Panc1 (cell line): Measurements from ENCODE around the gene AHR. TPM values are rescaled to one million over a fixed set of nuclear protein-coding genes. Genes with fewer than 3 reads are reported as not detected.

ENCODE experiments used
- ATAC-seq: fragments of 200-7000 bp; cut with Tn5 transposase; 2 replicates; pipeline ENCODE4 v1.9.1; 2020; ENCODE audit warnings: mild to moderate bottlenecking, moderate library complexity
- BruUV-seq: library from RNA; stranded (reverse); fragments of 400-500 nt; replicated peaks from 2 replicates; lab custom pipeline; 2021; lab: Mats Ljungman, UMichigan
- CTCF ChIA-PET: fragments of 300-600 bp; sonication (Branson Sonifier 250); formaldehyde crosslinking; loops from one replicate; lab custom pipeline; 2022; ENCODE audit warnings: antibody characterized with exemption; lab: Charles Lee
- POLR2A ChIA-PET: fragments of 300-600 bp; sonication (Branson Sonifier 250); formaldehyde crosslinking; loops from one replicate; lab custom pipeline; 2022; ENCODE audit warnings: antibody characterized with exemption; lab: Charles Lee
- DNase-seq: peaks from one replicate; pipeline ENCODE4 v3.0.0-alpha.2; 2010; ENCODE audit warnings: low read depth, low spot score
- H3K27ac ChIP-seq: 2 replicates; pipeline ENCODE4 v1.5.1; 2011; ENCODE audit warnings: mild to moderate bottlenecking, low read length, inconsistent platforms
- H3K27me3 ChIP-seq: fragments of 200-500 bp; sonication (Bioruptor generic); 2 replicates; pipeline ENCODE4 v1.6.0; 2014; ENCODE audit warnings: low read length, inconsistent platforms; ENCODE audit not compliant: control insufficient read depth, insufficient read depth
- H3K36me3 ChIP-seq: fragments of 200-500 bp; sonication (Bioruptor generic); 2 replicates; pipeline ENCODE4 v1.5.1; 2014; ENCODE audit warnings: inconsistent platforms, mild to moderate bottlenecking, low read length, moderate library complexity; ENCODE audit not compliant: control insufficient read depth, insufficient read depth
- H3K4me1 ChIP-seq: 2 replicates; pipeline ENCODE4 v1.5.1; 2011; ENCODE audit warnings: inconsistent platforms, mild to moderate bottlenecking, low read length, moderate library complexity; ENCODE audit not compliant: control insufficient read depth, insufficient read depth
- H3K4me3 ChIP-seq, 2 experiments: 2 replicates each; pipeline ENCODE4 v1.5.1; 2011 to 2012; ENCODE audit warnings: low read depth in 2 of 2, low read length in 2 of 2, mild to moderate bottlenecking in 2 of 2, inconsistent platforms in 1 of 2, moderate library complexity in 1 of 2
- H3K9me3 ChIP-seq: fragments of 200-500 bp; sonication (Bioruptor generic); 2 replicates; pipeline ENCODE4 v1.5.1; 2014; ENCODE audit warnings: low read depth, mild to moderate bottlenecking, inconsistent platforms, low read length, moderate library complexity; ENCODE audit not compliant: control insufficient read depth, insufficient read depth
- POLR2AphosphoS5 ChIP-seq: IDR thresholded peaks from 2 replicates; pipeline ENCODE4 v1.6.1; 2012; ENCODE audit warnings: mild to moderate bottlenecking, low read depth, low read length, moderate library complexity
- REST ChIP-seq, 2 experiments: IDR thresholded peaks; 2 replicates each; pipeline ENCODE4 v1.6.1; 2011 to 2012; ENCODE audit warnings: low read depth in 2 of 2, control low read depth in 1 of 2, low read length in 1 of 2, mild to moderate bottlenecking in 1 of 2, moderate library complexity in 1 of 2; ENCODE audit not compliant: insufficient read depth in 1 of 2
- SIN3A ChIP-seq: IDR thresholded peaks from 2 replicates; pipeline ENCODE4 v1.6.1; 2012; ENCODE audit warnings: low read depth, mild to moderate bottlenecking, low read length, moderate library complexity, borderline replicate concordance; ENCODE audit not compliant: insufficient read depth
- TCF7L2 ChIP-seq: IDR thresholded peaks from 2 replicates; pipeline ENCODE4 v1.6.1; 2011; ENCODE audit warnings: mild to moderate bottlenecking, low read depth, low read length, inconsistent platforms
- in situ Hi-C: cut with HindIII; loops from 2 replicates; pipeline ENCODE4 v1.10.0; 2016; ENCODE audit warnings: low sequenced_read_pairs, low pct_unique_long_range_greater_than_20kb
- intact Hi-C: fragments of 100-400 bp; cut with micrococcal nuclease; formaldehyde crosslinking; loops from one replicate; pipeline ENCODE4 v1.10.0; 2022; ENCODE audit not compliant: unreplicated experiment
- total RNA-seq: library from RNA; stranded (reverse); gene quantifications from one replicate; pipeline ENCODE4 v1.2.1, GENCODE V29; 2021; ENCODE audit not compliant: unreplicated experiment
- TF ChIP-seq, protein P1 (sequence below): fragments of 450-650 bp; IDR thresholded peaks from 2 replicates; pipeline ENCODE4 v1.5.1; 2017; ENCODE audit warnings: mild to moderate bottlenecking

AHR gene
- total RNA-seq, 1 experiment from 2014 or later: 36.6 TPM

DNA sequence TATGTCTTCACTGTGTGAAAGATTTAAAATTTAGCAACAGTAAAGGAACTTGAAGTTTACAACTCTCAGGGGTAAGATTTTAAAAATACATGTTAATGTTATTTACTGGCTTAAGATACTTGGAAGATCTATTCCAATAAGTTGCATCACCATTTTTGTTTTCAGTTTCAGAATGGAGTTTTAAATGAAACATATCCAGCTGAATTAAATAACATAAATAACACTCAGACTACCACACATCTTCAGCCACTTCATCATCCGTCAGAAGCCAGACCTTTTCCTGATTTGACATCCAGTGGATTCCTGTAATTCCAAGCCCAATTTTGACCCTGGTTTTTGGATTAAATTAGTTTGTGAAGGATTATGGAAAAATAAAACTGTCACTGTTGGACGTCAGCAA, 44.3 kb downstream of the AHR start:
- intact Hi-C loops (no loop called here), in situ Hi-C loops (no loop called here)
- BruUV-seq: TSS peak; percentile 29
- Histone ChIP-seq H3K9me3 (no peaks in the 10 kb centered on the region), H3K27me3 (no peaks in the 10 kb centered on the region), H3K27ac (no peak overlapping the region), H3K4me3 (no peak overlapping the region), H3K36me3 (peaks cover 2% of the 10 kb centered on the region; the same call in 1 of the 2 replicates), H3K4me1 (no peaks in the 10 kb centered on the region)
- no peak for ATAC-seq
- no peak for DNase-seq
- no peak for TF ChIP-seq REST (IDR thresholded peaks at IDR 0.05; ENCODE audit: insufficient read depth in 1 of 2, low read depth in 2 of 2, low read length in 1 of 2)
- TF ChIP-seq TCF7L2: no peak
- TF ChIP-seq SIN3A: no peak
- no peak for TF ChIP-seq POLR2AphosphoS5
- TF ChIP-seq, protein P1, sequence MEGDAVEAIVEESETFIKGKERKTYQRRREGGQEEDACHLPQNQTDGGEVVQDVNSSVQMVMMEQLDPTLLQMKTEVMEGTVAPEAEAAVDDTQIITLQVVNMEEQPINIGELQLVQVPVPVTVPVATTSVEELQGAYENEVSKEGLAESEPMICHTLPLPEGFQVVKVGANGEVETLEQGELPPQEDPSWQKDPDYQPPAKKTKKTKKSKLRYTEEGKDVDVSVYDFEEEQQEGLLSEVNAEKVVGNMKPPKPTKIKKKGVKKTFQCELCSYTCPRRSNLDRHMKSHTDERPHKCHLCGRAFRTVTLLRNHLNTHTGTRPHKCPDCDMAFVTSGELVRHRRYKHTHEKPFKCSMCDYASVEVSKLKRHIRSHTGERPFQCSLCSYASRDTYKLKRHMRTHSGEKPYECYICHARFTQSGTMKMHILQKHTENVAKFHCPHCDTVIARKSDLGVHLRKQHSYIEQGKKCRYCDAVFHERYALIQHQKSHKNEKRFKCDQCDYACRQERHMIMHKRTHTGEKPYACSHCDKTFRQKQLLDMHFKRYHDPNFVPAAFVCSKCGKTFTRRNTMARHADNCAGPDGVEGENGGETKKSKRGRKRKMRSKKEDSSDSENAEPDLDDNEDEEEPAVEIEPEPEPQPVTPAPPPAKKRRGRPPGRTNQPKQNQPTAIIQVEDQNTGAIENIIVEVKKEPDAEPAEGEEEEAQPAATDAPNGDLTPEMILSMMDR: no peak
- CTCF ChIA-PET: no interaction called here
- POLR2A ChIA-PET: no interaction called here

DNA sequence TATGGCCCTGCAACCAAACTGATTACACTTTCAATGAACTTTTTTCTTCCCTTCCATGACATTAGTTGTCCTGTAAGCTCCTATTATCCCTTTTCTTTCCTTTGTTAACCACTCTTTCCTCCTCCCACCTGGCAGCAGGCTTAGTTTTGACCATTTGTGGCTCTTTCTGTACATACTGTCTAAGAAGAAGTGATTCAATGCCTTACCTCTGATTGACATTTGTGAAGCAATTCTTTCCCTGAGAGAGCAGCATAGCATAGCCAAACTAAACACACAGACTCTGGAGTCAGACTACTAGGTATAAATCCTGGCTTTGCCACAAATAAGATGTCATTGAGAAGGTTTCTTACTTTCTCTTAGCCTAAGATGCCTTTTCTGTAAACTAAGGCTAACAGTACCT, 48.9 kb downstream of the AHR start:
- ATAC-seq: no peak

More for the DNA sequence above, 48.9 kb downstream of the AHR start:
- ChIA-PET CTCF (no interaction called here), POLR2A (no interaction called here)
- no peaks in the 10 kb centered on the region for H3K4me1 ChIP-seq
- DNase-seq: no peak
- H3K4me3 ChIP-seq: no peak overlapping the region
- BruUV-seq: no TSS peak
- in situ Hi-C loops: no loop called here
- no peaks in the 10 kb centered on the region for H3K9me3 ChIP-seq
- intact Hi-C loops: no loop called here
- no peaks in the 10 kb centered on the region for H3K27me3 ChIP-seq
- peaks cover 2% of the 10 kb centered on the region; the same call in 1 of the 2 replicates for H3K36me3 ChIP-seq
- no peak overlapping the region for H3K27ac ChIP-seq
- TF ChIP-seq, protein P1: no peak
- TF ChIP-seq TCF7L2: no peak
- TF ChIP-seq SIN3A: no peak
- TF ChIP-seq REST (IDR thresholded peaks at IDR 0.05; ENCODE audit: insufficient read depth in 1 of 2, low read depth in 2 of 2, low read length in 1 of 2): no peak
- TF ChIP-seq POLR2AphosphoS5: no peak
